WTC11 (cell line): ENCODE data around the gene RHBDD3. TPM values are rescaled to one million over a fixed set of nuclear protein-coding genes. Genes with fewer than 3 reads are reported as not detected.

Experiments
- ATAC-seq: fragments of 200-7000 bp; cut with Tn5 transposase; 2 replicates; pipeline ENCODE4 v1.10.0; 2021; ENCODE audit warnings: mild to moderate bottlenecking, moderate library complexity
- CTCF ChIA-PET: fragments of 300-600 bp; sonication (Branson Sonifier 250); formaldehyde crosslinking; loops from one replicate; lab custom pipeline; 2021; ENCODE audit warnings: antibody characterized with exemption; lab: Charles Lee
- POLR2A ChIA-PET: fragments of 350-600 bp; sonication (Branson Sonifier 250); formaldehyde crosslinking; loops from one replicate; lab custom pipeline; 2021; ENCODE audit warnings: antibody characterized with exemption; lab: Charles Lee
- DNase-seq: peaks from one replicate; pipeline ENCODE4 v3.0.0; 2021; ENCODE audit warnings: low spot score
- H3K27ac Mint-ChIP-seq: 2 replicates; pipeline ENCODE4 v1.8.0; 2021; ENCODE audit warnings: mixed read lengths
- H3K27me3 Mint-ChIP-seq: 2 replicates; pipeline ENCODE4 v1.8.0; 2021; ENCODE audit warnings: low read depth, mild to moderate bottlenecking, moderate library complexity, mixed read lengths
- H3K36me3 Mint-ChIP-seq: 2 replicates; pipeline ENCODE4 v1.8.0; 2021; ENCODE audit warnings: mixed read lengths
- H3K4me1 Mint-ChIP-seq: 2 replicates; pipeline ENCODE4 v1.8.0; 2022; ENCODE audit warnings: mixed read lengths
- H3K4me3 Mint-ChIP-seq: 2 replicates; pipeline ENCODE4 v1.8.0; 2021; ENCODE audit warnings: mild to moderate bottlenecking, moderate library complexity, mixed read lengths
- H3K9me3 Mint-ChIP-seq: 2 replicates; pipeline ENCODE4 v1.8.0; 2021; ENCODE audit warnings: mixed read lengths
- ATF1 ChIP-seq: sonication (generic); formaldehyde crosslinking; IDR thresholded peaks from 2 replicates; pipeline ENCODE4 v1.8.1; 2023; ENCODE audit warnings: mild to moderate bottlenecking, moderate library complexity, missing genetic modification reagents
- ATF2 ChIP-seq: sonication (generic); formaldehyde crosslinking; IDR thresholded peaks from 2 replicates; pipeline ENCODE4 v1.8.1; 2022; ENCODE audit warnings: low read depth, missing genetic modification reagents, borderline replicate concordance
- CREM ChIP-seq: sonication (generic); formaldehyde crosslinking; IDR thresholded peaks from 2 replicates; pipeline ENCODE4 v1.8.1; 2022; ENCODE audit warnings: mild to moderate bottlenecking, missing genetic modification reagents, moderate library complexity
- E2F1 ChIP-seq: sonication (generic); formaldehyde crosslinking; IDR thresholded peaks from 2 replicates; pipeline ENCODE4 v1.8.0; 2022; ENCODE audit warnings: mild to moderate bottlenecking, missing genetic modification reagents
- ERG ChIP-seq: fragments of 250-450 bp; sonication (Bioruptor Pico); IDR thresholded peaks from 2 replicates; pipeline ENCODE4 v1.8.0; 2021; ENCODE audit warnings: mild to moderate bottlenecking
- GABPB1 ChIP-seq: sonication (generic); formaldehyde crosslinking; IDR thresholded peaks from 2 replicates; pipeline ENCODE4 v1.8.1; 2023; ENCODE audit warnings: mild to moderate bottlenecking, missing genetic modification reagents
- IRF1 ChIP-seq: sonication (generic); formaldehyde crosslinking; IDR thresholded peaks from 2 replicates; pipeline ENCODE4 v1.8.0; 2023; ENCODE audit warnings: missing genetic modification reagents
- SMAD3 ChIP-seq: sonication (generic); formaldehyde crosslinking; IDR thresholded peaks from 2 replicates; pipeline ENCODE4 v1.8.0; 2022; ENCODE audit warnings: missing genetic modification reagents, mild to moderate bottlenecking, borderline replicate concordance
- TCF7 ChIP-seq: sonication (generic); formaldehyde crosslinking; IDR thresholded peaks from 2 replicates; pipeline ENCODE4 v1.8.0; 2022; ENCODE audit warnings: mild to moderate bottlenecking, low read depth, missing genetic modification reagents, moderate library complexity
- TEAD4 ChIP-seq: sonication (generic); formaldehyde crosslinking; IDR thresholded peaks from 2 replicates; pipeline ENCODE4 v1.8.0; 2022; ENCODE audit warnings: mild to moderate bottlenecking, missing genetic modification reagents
- ZBTB21 ChIP-seq: sonication (generic); formaldehyde crosslinking; IDR thresholded peaks from 2 replicates; pipeline ENCODE4 v1.8.1; 2023; ENCODE audit warnings: mild to moderate bottlenecking, missing genetic modification reagents, borderline replicate concordance
- ZNF396 ChIP-seq: fragments of 250-450 bp; sonication (Bioruptor Pico); IDR thresholded peaks from 2 replicates; pipeline ENCODE4 v1.8.0; 2021; ENCODE audit warnings: mild to moderate bottlenecking, moderate library complexity, borderline replicate concordance
- ZNF671 ChIP-seq: fragments of 250-450 bp; sonication (Bioruptor Pico); IDR thresholded peaks from 2 replicates; pipeline ENCODE4 v1.8.0; 2021; ENCODE audit warnings: mild to moderate bottlenecking
- total RNA-seq: library from RNA; stranded (reverse); gene quantifications from 3 replicates; pipeline ENCODE4 v1.2.3, GENCODE V29; 2021

The RHBDD3 gene
- total RNA-seq, 1 experiment from 2014 or later: 77.9 TPM

GRCh38 chr22:29308791-29309262 is 41.0 kb upstream of the RHBDD3 start:
- ChIA-PET CTCF (interaction anchor here (1.1 kb wide), 1 partner anchor 106 kb away, joined by 3 read pairs; no protein-coding TSS in a partner anchor), POLR2A (no interaction called here)

GRCh38 chr22:29308148-29308790 is 40.5 kb upstream of the RHBDD3 start:
- Mint-ChIP-seq H3K4me3 (peak overlapping the region; percentile 84; the same call in 1 of the 2 replicates), H3K4me1 (peaks cover 23% of the 10 kb centered on the region), H3K27ac (no peak overlapping the region), H3K36me3 (no peaks in the 10 kb centered on the region), H3K9me3 (no peaks in the 10 kb centered on the region)
- POLR2A ChIA-PET: no interaction called here
- DNase-seq (no peak), ATAC-seq (no peak)
- CTCF ChIA-PET: interaction anchor here (1.1 kb wide), 1 partner anchor 106 kb away, joined by 3 read pairs; no protein-coding TSS in a partner anchor
- TF ChIP-seq E2F1 (CRISPR knock-in tag) (no peak), TCF7 (CRISPR knock-in tag) (0 out of 2 replicates have a peak, but pooled peaks have one; percentile 22), ATF2 (CRISPR knock-in tag) (0 out of 2 replicates have a peak, but pooled peaks have one; percentile 29), ERG (CRISPR knock-in tag) (no peak)
- TF ChIP-seq, all 79 proteins: peak for 2
- peaks cover 16% of the 10 kb centered on the region for H3K27me3 Mint-ChIP-seq

More at GRCh38 chr22:29308791-29309262, 41.0 kb upstream of the RHBDD3 start:
- 0 out of 2 replicates have a peak overlapping the region, but pooled peaks have one; percentile 16 for H3K4me3 Mint-ChIP-seq
- peaks cover 22% of the 10 kb centered on the region for H3K27me3 Mint-ChIP-seq
- H3K9me3 Mint-ChIP-seq: no peaks in the 10 kb centered on the region
- ATAC-seq: no peak
- H3K27ac Mint-ChIP-seq: no peak overlapping the region
- peaks cover 2% of the 10 kb centered on the region; the same call in 1 of the 2 replicates for H3K36me3 Mint-ChIP-seq
- peaks cover 25% of the 10 kb centered on the region for H3K4me1 Mint-ChIP-seq
- DNase-seq: no peak
- TF ChIP-seq GABPB1: no peak

- POLR2A ChIA-PET: no interaction called here
- TF ChIP-seq ZNF671 (CRISPR knock-in tag): no peak
- TF ChIP-seq SMAD3: no peak
- TF ChIP-seq ZBTB21 (CRISPR knock-in tag): no peak
- TF ChIP-seq TEAD4 (CRISPR knock-in tag): no peak
- no peak for TF ChIP-seq E2F1 (CRISPR knock-in tag)
- no peak for TF ChIP-seq ZNF396 (CRISPR knock-in tag)
- TF ChIP-seq ATF1 (CRISPR knock-in tag): no peak
- no peak for TF ChIP-seq CREM (CRISPR knock-in tag)
- TF ChIP-seq IRF1 (CRISPR knock-in tag): no peak
- no peak for TF ChIP-seq ERG (CRISPR knock-in tag)
- Mint-ChIP-seq H3K4me1 (peaks cover 21% of the 10 kb centered on the region), H3K27ac (no peak overlapping the region), H3K9me3 (no peaks in the 10 kb centered on the region), H3K4me3 (peak overlapping the region; percentile 84), H3K36me3 (no peaks in the 10 kb centered on the region), H3K27me3 (peaks cover 10% of the 10 kb centered on the region)
- CTCF ChIA-PET: no interaction called here
- no peak for ATAC-seq
- DNase-seq: no peak
Observed at GRCh38 chr22:29307596-29308147, 39.9 kb upstream of the RHBDD3 start.
